Epithelial cell of proximal tubule (primary cell): Measurements from ENCODE around the gene CERS4. TPM values are rescaled to one million over a fixed set of nuclear protein-coding genes. Genes with fewer than 3 reads are reported as not detected.

Source experiments
- DNase-seq: peaks from one replicate; pipeline ENCODE4 v3.0.0-alpha.2; 2011; ENCODE audit warnings: low read depth
- H3K4me3 ChIP-seq: 2 replicates; pipeline ENCODE4 v1.5.1; 2011; ENCODE audit warnings: low read depth, mild to moderate bottlenecking, low read length
- CTCF ChIP-seq: conservative IDR thresholded peaks from 2 replicates; pipeline ENCODE4 v1.5.1; 2012; ENCODE audit warnings: low read depth, mild to moderate bottlenecking, low read length
- total RNA-seq: library from RNA; depleted of rRNA; stranded (reverse); fragments of >200 nt; gene quantifications from 2 replicates; pipeline ENCODE4 v1.2.3, GENCODE V29; 2015

Gene CERS4
- total RNA-seq, 1 donor from 2014 or later, result 24.5 TPM

- DNase-seq, result no peak
- no peak for TF ChIP-seq CTCF
- no peak overlapping the region for H3K4me3 ChIP-seq
Measured at GRCh38 chr19:8253678-8254077, 44.5 kb downstream of the CERS4 start.

GRCh38 chr19:8254286-8255001 lies 45.3 kb downstream of the CERS4 start:
- H3K4me3 ChIP-seq, result no peak overlapping the region
- no peak for TF ChIP-seq CTCF
- no peak for DNase-seq

- no peak overlapping the region for H3K4me3 ChIP-seq
- no peak for TF ChIP-seq CTCF
- DNase-seq, result no peak
Measured at GRCh38 chr19:8255426-8256125, 46.4 kb downstream of the CERS4 start.

- TF ChIP-seq CTCF, result no peak
Measured at GRCh38 chr19:8256276-8257051, 47.3 kb downstream of the CERS4 start.

GRCh38 chr19:8257052-8257443 lies 47.9 kb downstream of the CERS4 start:
- no peak for TF ChIP-seq CTCF
- DNase-seq, result no peak

More at GRCh38 chr19:8256276-8257051, 47.3 kb downstream of the CERS4 start:
- no peak for DNase-seq
- H3K4me3 ChIP-seq, result no peak overlapping the region

GRCh38 chr19:8259142-8259921 lies 50.2 kb downstream of the CERS4 start:
- H3K4me3 ChIP-seq, result no peak overlapping the region
- TF ChIP-seq CTCF, result no peak
- no peak for DNase-seq

More at GRCh38 chr19:8257052-8257443, 47.9 kb downstream of the CERS4 start:
- H3K4me3 ChIP-seq, result no peak overlapping the region
